Hematopoietic multipotent progenitor cell treated with erythropoietin and hydrocortisone succinate and interleukin-3 and kit ligand, for 8 days (in vitro differentiated cells): ENCODE data around the gene WHAMM.
"Not testable (repeated sequence)": the region's sequence is repeated elsewhere in the genome, so short reads cannot be mapped to it uniquely, and the experiment has no call there.

ENCODE experiments used
- DNase-seq: peaks from one replicate; pipeline ENCODE4 v3.0.0-alpha.2; 2015

WHAMM gene

DNA sequence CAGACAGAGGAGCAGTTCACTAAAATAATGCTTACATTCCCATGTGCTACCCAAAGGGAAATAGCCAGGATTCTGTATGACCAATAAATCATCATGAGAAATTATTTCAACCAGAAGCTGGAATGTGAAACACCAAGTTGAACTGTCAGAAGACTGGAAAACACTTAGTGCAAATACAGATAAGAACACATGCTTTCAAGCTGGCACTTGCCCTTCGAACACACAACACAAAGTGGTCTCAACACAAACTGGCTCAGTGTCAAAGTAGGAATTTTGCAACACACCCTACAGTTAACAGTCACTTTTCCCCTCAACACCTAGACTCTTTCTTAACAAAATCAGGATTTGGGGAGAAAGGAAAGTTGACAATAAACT, 4.9 kb upstream of the WHAMM start:
- peak; percentile 29 for DNase-seq

DNA sequence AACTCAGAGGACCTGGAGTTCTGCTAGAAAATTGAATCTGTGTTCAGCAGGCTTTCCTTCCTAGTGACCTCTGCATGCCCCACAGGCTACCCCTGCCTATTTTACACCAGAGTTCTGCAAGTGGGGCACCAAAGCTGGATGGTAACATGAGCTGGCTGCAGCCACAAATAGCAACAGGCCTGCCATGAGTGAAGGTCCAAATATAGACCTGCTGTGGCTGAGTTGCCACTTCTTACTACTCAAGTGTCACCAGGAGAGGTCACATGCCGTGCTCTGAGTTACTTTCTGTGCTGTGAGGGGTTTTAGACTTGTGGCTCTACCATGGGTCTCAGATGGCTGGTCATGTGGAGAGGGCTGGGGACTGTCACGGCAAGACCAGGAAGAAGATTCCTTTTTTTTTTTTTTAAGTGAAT, 3.4 kb upstream of the WHAMM start, which contains the start of gene FSD2:
TSS of gene FSD2 (minus strand) at position 76 of the 413 bp plus-strand sequence. CDS start 18,679 bp downstream, outside the sequence.
- DNase-seq: no peak

DNA sequence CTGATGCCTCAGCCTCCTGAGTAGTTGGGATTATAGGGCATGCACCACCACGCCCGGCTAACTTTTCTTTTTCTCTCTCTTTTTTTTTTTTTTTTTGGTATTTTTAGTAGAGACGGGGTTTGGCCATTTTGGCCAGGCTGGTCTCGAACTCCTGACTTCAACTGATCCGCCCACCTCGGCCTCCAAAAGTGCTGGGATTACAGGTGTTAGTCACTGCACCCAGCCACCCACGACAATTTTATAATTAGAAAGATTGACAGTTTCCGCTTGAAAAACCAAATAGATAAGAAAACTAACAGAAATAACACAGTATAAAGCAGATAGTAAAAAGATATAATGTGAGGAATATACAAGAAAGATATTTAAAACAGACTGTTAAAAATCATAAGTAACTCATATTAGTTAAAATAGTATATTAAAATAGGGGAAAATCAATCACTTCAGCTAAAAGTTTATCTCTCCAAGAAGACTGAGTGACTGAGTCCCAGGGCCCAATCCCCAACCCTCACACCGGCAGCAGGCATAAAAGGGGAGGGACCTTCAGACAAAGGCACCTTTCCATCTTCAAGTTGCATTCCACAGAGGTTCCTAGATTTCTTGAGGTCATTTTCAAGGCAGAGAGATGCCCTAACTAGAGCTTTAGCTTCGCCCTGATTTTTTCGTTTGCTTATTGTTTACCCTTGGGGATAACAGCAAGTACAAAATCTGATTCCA, 1.4 kb upstream of the WHAMM start:
- DNase-seq: no peak

DNA sequence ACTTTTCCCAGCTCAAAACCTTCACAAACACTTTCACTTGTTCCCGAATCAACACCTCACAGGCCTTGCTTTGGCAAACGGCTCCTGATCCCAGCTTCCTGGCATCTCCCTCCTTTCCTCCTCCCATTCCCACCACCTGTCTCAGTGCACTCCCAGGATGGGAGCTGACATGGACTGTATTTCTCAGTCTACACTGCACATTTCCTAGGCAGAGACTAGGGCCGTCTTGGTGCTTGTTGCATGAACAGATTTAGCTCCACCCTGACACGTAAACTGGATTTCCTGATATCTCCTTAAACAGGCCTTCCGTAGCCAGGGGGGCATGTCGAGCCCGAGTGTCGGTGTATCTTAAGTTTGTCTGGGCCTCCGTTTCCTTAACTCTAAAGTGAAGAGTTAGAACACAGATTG, 790 bp upstream of the WHAMM start:
- DNase-seq: peak; percentile 9

DNA sequence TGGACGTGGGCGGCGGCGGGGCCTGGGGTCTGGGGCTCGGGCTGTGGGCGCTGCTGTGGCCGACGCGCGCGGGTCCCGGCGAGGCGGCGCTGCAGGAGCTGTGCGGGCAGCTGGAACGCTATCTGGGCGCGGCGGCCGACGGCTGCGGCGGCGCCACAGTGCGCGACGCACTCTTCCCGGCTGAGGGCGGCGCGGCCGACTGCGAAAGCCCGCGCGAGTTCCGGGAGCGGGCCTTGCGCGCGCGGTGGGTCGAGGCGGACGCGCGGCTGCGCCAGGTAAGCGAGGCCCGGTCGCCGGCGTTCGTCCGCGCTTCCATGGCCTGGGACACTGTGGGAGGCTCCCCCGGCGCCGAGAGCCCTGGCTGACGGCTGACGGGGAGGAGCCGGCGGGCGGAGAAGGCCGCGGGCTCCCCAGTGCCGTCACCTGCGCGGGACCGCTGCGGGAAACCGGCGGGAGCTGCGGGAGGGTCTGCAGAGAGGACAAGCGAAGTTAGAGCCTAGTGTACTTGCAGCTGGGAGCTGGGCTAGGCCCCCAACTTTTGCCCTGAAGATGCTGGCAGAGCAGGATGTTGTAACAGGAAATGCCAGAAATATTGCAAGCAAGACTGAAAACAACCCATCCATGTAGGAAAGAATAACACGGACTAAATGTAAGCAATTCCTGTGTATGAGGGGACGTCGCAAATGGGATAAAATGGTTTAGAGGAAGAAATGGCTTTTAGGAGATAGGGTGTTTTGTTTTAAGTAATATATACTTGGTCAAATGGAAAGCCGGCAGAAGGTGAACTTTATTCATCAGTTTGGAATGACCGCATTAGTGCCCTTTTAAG, 847 bp downstream of the WHAMM start:
- peak; percentile 46 for DNase-seq

DNA sequence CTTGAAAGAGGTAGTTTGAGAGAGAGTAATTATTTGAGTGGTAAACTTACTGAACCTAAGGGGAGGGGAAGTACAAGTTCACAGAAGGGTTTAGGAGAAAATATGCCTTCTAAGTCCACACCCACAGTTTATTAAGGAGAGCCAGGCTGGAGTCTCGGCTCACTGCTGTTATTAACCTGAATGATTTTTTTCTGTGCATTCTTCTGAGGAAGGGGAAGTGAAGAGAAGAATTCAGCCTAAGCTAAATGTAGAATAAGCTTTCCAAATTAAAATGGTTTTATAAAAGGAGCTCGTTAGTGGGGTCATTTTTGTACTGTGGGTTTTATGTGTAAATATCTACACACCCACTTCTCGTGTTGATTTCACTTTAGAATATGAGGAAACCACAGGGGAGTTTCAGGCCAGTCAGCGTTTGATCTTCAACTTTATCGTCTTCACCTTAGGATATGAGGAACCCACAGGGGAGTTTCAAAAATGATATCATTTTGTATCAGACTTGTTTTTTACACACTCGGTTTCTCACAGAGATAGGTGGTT, 1.5 kb downstream of the WHAMM start:
- peak; percentile 63 for DNase-seq

DNA sequence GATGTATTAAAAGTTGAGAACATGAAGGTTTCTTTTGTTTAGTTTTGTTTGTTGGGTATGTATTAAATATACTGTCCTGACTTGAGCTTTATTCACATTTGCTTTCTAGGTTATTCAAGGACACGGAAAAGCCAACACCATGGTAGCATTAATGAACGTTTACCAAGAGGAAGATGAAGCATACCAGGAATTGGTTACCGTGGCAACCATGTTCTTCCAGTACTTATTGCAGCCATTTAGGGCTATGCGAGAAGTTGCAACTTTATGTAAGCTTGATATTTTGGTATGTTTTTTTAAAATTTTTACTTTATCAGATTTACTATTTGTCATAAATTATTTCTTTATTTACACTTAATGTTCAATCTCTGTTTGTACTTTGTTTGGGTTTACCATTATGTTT, 3.6 kb downstream of the WHAMM start:
- DNase-seq: peak; percentile 42

GRCh38 chr15:82820128-82820527, 10.7 kb downstream of the WHAMM start:
- DNase-seq: no peak

DNA sequence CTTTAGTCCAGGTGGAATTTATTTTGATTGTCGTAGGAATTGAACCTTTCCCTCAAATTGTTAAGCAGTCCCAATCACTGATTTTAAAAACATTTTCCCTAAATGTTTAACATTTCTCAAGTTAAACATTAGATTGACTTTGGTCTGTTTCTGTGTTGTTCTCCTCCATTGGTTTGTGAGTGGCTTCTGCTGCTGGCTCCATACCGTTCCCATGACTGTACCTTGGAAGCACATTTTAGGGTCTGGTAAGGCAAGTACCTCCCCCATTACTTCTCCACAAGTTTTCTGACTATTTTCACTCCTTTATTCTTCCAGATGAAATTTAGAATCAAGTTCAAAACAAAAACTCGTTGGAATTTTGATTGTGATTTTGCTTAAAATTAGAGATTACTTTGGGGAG, 12.0 kb downstream of the WHAMM start:
- DNase-seq: not testable (repeated sequence)

- DNase-seq: not testable (repeated sequence)
These were observed 12.4 kb downstream of the WHAMM start for GRCh38 chr15:82821851-82822250.

- no peak for DNase-seq
These were observed 13.6 kb downstream of the WHAMM start for GRCh38 chr15:82823049-82823448.

GRCh38 chr15:82828075-82828474, 18.6 kb downstream of the WHAMM start:
- DNase-seq: no peak

DNA sequence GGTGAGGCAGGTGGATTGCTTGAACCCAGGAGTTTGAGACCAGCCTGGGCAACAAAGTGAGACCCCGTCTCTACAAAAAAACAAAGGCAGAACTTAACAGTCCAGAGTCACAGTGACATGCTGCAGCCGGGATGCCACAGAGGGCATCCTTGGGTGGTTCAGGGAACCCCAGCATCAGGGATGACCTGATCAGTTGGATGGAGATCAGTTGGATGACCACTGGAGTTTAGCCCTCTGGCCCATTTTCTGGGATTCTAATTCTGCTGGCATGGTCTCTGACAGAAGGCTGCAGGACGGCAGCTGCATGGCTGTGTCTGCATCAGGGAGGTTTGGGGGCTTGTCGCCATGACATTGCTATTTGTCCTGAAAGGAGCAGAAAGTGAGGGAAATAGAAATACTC, 19.8 kb downstream of the WHAMM start:
- no peak for DNase-seq

DNA sequence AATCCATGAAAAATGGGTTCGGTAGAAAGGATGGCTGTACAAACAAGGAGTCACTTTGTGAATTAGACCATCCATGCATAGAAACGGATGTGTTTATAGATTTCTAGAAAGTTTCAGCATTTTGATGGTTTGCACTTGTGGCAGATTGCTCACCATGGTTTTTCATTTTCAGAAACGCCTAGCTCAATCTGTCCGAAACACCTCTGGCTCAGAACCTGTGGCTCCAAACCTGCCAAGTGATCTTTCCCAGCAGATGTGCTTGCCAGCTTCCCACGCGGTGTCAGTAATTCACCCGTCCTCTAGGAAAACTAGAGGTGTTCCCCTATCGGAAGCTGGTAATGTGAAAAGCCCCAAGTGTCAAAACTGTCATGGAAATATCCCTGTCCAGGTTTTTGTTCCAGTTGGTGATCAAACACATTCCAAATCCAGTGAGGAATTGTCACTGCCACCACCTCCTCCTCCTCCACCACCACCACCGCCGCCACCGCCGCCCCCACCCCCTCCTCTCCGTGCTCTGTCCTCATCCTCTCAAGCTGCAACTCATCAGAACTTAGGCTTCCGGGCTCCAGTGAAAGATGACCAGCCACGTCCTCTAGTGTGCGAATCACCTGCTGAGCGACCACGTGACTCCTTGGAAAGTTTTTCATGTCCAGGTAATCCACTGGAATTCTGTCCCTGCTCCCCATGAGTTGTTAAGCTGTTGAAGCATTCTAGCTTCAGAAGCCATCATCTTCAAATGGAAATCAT, 21.2 kb downstream of the WHAMM start:
- no peak for DNase-seq

GRCh38 chr15:82831894-82832600, 22.6 kb downstream of the WHAMM start:
- no peak for DNase-seq

DNA sequence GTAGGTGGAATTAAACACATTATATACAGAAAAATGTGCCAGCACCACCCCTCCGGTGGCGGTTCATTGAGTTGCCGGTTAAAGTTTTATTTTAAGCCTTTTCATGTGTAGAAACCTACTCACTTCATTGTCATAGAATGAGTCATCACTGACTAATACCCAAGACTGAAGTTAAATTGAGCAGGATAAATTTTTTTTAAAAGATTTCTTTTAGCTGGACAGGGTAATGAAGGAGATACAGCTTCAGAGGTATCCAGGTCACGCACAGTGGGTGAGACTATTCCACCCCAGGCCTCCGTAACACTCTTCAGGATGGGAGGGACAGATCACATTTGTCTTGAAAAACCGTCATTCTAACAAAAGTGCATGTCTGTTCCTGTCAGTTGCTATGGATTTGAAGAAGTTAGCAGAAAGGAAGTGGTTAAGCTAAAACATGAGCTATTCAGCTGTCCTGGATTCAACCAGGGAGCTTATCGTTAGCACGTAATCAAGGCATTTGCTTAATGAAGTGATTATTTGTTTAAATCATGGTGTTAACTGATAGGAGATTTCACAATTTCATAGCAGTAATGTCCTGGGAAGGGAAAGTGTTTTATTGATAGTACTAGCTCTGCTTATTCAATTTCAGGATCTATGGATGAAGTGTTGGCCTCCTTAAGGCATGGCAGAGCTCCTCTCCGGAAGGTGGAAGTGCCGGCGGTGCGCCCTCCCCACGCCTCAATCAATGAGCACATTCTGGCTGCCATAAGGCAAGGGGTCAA, 23.4 kb downstream of the WHAMM start:
- DNase-seq: no peak

GRCh38 chr15:82833362-82833682, 23.9 kb downstream of the WHAMM start:
- DNase-seq: no peak

DNA sequence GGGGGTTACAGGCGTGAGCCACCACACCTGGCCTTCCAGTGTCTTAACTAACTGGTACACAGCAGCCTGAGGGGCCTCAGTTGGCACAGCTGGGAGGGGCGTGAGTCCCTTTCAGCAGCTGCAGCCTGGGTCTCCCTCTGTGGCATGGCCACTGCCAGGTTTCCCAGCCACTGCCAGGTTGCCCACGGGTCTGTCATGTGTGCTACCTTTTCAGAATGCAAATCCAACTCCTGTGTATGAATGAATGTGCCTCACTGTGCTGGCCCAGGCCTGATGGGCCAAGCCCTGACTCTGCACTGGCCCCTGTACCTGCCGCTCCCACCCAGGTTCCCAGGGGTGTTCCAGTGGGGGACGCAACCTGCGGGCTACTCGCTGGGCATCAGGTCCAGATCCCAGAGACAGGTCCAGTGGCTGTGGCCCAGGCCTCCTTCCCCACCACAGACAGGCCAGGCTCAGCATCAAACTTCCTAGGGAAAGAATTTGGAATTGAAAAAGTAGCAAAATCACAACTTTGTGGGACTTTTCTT, 26.0 kb downstream of the WHAMM start:
- no peak for DNase-seq

- no peak for DNase-seq
These were observed 28.8 kb downstream of the WHAMM start for GRCh38 chr15:82838096-82838735.

GRCh38 chr15:82839136-82839535, 29.7 kb downstream of the WHAMM start:
- DNase-seq: no peak

GRCh38 chr15:82840166-82840565, 30.7 kb downstream of the WHAMM start:
- no peak for DNase-seq
